Measurements from ENCODE around the gene CA5A. TPM values are rescaled to one million over a fixed set of nuclear protein-coding genes. Genes with fewer than 3 reads are reported as not detected.
A peak's percentile ranks its signal among the peaks of the same experiment; 100 is the strongest.
"Not testable (repeated sequence)": the region's sequence is repeated elsewhere in the genome, so short reads cannot be mapped to it uniquely, and the experiment has no call there.

Gene CA5A
- total RNA-seq, 4 donors from 2014 or later = not detected

DNA sequence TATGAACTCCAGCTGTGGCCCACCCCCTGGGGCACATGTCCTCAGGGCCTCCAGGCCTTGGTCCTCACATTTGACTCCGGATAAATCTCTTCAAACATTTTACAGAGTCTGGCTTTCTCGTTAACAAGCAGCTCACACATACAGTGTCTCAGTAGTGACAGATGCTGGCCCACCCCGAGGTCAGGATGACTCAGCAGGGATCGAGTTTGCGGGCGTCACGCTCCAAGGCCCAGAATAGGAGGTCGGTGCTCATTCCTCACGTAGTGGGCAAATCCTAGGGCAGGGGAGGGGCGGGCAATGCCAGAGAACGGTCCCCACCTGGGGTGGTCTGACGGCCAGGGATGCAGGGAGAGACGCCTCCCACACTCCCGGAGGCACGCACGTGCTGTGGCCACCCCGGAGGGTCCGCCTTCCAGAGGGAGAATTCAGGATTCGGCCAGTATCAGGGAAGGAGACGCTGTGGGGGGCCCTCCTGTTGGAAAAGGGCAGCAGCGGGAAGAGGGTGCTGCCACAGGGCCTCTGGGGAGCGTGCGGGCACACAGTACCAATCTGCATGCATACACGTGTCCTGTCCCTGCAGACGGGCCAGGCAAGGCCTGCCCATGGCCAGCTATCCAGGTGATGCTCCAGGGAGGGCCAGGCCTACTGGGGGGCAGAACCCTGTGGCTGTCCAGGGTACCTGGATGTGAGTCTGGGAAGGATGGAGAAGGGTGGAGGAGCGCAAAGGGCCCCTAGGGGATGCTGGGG lies 75.6 kb downstream of the CA5A start:
- in situ Hi-C loops (cut with MboI; ENCODE audit: low pct_ligation_motif_present in 1 of 4, low pct_unique_long_range_greater_than_20kb in 1 of 4, low sequenced_read_pairs in 3 of 4) = no loop called here
- peak overlapping the region; percentile 59 to 94 (median 76) for H3K27ac ChIP-seq
- intact Hi-C loops (cut with DNase I; ENCODE audit: low total_unique reads) = no loop called here
- WGBS, 2 donors (ENCODE audit: low coverage in 1 of 2) = 70 to 80% methylated on average over 3 to 26 of the region's 26 CpGs
- no peak overlapping the region for H3K4me3 ChIP-seq
- no peak for DNase-seq
- no peaks in the 10 kb centered on the region for H3K9me3 ChIP-seq
- peaks cover 10 to 33% (median 20%) of the 10 kb centered on the region in 4 donors for H3K4me1 ChIP-seq
- no peak for TF ChIP-seq EP300 (IDR thresholded peaks at IDR 0.05; ENCODE audit: low read depth)
- TF ChIP-seq POLR2AphosphoS5 (IDR thresholded peaks at IDR 0.05) = peak in 1 of 3 donors; percentile 23
- H3K36me3 ChIP-seq = no peaks in the 10 kb centered on the region
- no peaks in the 10 kb centered on the region for H3K27me3 ChIP-seq

DNA sequence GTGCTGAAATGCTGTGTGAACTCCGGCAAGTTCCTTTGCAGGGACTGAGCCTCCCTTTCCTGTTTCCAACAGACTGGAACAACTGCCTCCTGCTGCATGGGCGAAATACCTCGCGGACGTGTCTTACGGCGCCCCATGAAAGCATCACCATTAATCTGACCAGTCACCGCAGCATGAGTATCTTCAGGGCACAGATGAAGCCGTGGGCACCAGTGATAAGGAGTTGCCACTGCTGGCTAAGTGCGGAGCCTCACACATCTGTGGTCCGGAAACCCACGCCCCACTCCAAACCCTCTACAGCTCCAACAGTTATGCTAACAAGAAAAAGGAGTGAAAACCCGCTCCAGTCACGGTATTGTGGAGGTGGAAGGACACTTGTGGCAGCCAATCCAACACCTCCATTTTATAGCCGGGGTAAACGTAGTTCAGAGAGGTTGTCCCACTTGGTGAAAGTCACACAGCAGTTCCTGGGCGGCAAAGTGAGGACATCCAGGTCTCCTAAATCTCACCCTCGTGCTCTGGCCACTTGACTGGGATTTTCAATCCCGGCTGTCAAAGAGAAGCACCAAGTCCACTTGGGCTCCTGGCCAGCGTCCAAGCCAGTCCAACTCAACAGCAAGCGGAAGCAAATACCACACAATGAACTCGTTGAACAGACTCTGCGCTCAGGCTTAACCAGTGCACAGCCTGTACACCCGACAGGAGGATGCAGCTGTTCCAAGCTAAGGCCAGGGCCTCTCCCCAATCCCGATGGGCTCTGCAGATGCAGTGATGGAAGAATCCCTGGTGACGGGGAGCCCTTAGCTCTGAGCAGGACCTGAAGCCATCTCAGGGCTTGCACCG lies 78.0 kb downstream of the CA5A start:
- in situ Hi-C loops (cut with MboI; ENCODE audit: low pct_ligation_motif_present in 1 of 4, low pct_unique_long_range_greater_than_20kb in 1 of 4, low sequenced_read_pairs in 3 of 4); intact Hi-C loops (cut with DNase I; ENCODE audit: low total_unique reads); H3K36me3 ChIP-seq; H3K27me3 ChIP-seq; DNase-seq; H3K4me3 ChIP-seq; H3K9me3 ChIP-seq: not testable (repeated sequence)
- 79% methylated on average over 26 of the region's 27 CpGs; no CpG with 5 or more reads in 1 of the 2 donors for WGBS, 2 donors (ENCODE audit: low coverage in 1 of 2)
- Histone ChIP-seq H3K27ac (peak overlapping the region in 3 of 4 donors; percentile 83 to 94 (median 84)), H3K4me1 (peaks cover 26 to 55% (median 39%) of the 10 kb centered on the region in 4 donors)

DNA sequence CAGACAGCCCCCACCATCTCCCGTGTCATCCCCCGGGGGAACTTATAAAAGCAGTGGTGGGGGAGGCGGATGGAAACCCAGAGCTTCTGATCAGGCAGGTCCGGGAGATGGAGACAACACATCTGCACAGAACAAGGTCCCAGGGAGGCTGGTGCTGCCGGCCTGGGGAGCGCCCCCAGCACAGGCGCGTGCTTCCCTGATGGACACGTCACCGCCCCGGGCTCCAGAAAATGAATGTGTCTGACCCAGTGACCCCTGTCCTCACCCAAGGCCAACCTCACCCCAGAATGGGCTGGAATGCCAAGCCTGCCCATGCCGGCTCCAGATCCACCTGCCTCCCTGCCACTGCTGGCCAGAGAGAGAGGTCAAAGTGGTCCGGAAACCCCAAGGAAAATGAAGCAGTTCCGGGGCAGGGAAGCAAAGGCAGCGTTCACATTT lies 79.5 kb downstream of the CA5A start:
- no peaks in the 10 kb centered on the region for H3K27me3 ChIP-seq
- H3K4me3 ChIP-seq = peak overlapping the region in 1 of 4 donors; percentile 13
- peaks cover 33 to 62% (median 46%) of the 10 kb centered on the region in 4 donors for H3K4me1 ChIP-seq
- TF ChIP-seq CTCF (IDR thresholded peaks at IDR 0.05) = no peak
- no peak for TF ChIP-seq EP300 (IDR thresholded peaks at IDR 0.05; ENCODE audit: low read depth)
- TF ChIP-seq POLR2AphosphoS5 (IDR thresholded peaks at IDR 0.05) = no peak
- TF ChIP-seq POLR2A (IDR thresholded peaks at IDR 0.05) = no peak
- no peak for DNase-seq
- peak overlapping the region; percentile 83 to 94 (median 84) for H3K27ac ChIP-seq
- no peaks in the 10 kb centered on the region for H3K36me3 ChIP-seq
- in situ Hi-C loops (cut with MboI; ENCODE audit: low pct_ligation_motif_present in 1 of 4, low pct_unique_long_range_greater_than_20kb in 1 of 4, low sequenced_read_pairs in 3 of 4) (no loop called here), intact Hi-C loops (cut with DNase I; ENCODE audit: low total_unique reads) (no loop called here)
- H3K9me3 ChIP-seq = no peaks in the 10 kb centered on the region
- WGBS, 2 donors (ENCODE audit: low coverage in 1 of 2) = 80% methylated on average over 15 of the region's 15 CpGs; no CpG with 5 or more reads in 1 of the 2 donors

- DNase-seq = peak; percentile 85
- Histone ChIP-seq H3K9me3 (no peaks in the 10 kb centered on the region), H3K27me3 (no peaks in the 10 kb centered on the region), H3K27ac (peak overlapping the region; percentile 83 to 94 (median 84)), H3K4me1 (peaks cover 33 to 58% (median 44%) of the 10 kb centered on the region in 4 donors), H3K36me3 (no peaks in the 10 kb centered on the region), H3K4me3 (peak overlapping the region in 2 of 4 donors; percentile 10 to 13)
- in situ Hi-C loops (cut with MboI; ENCODE audit: low pct_ligation_motif_present in 1 of 4, low pct_unique_long_range_greater_than_20kb in 1 of 4, low sequenced_read_pairs in 3 of 4) (no loop called here), intact Hi-C loops (cut with DNase I; ENCODE audit: low total_unique reads) (no loop called here)
- WGBS, 2 donors (ENCODE audit: low coverage in 1 of 2) = 24% methylated on average over 22 of the region's 26 CpGs; no CpG with 5 or more reads in 1 of the 2 donors
- TF ChIP-seq POLR2A (IDR thresholded peaks at IDR 0.05) (no peak), CTCF (IDR thresholded peaks at IDR 0.05) (no peak), EP300 (IDR thresholded peaks at IDR 0.05; ENCODE audit: low read depth) (peak; percentile 89), POLR2AphosphoS5 (IDR thresholded peaks at IDR 0.05) (peak; percentile 70 to 75 (median 75))
Observed at GRCh38 chr16:87855852-87856715, 80.2 kb downstream of the CA5A start.

Data from transverse colon (tissue), 4 donors.